Activated T-helper 1 cell treated with anti-CD3 and anti-CD28 coated beads, Interleukin-2, amount 50 U/mL, for 16 hours (primary cell): ENCODE results near the gene STAP2.
"Not testable (repeated sequence)": the region's sequence is repeated elsewhere in the genome, so short reads cannot be mapped to it uniquely, and the experiment has no call there.

Experiments
- DNase-seq, 2 donors: peaks; one replicate each; pipeline ENCODE4 v3.0.0-alpha.2; 2020; ENCODE audit warnings: low read depth in 1 of 2, low spot score in 1 of 2

STAP2 gene

GRCh38 chr19:4277191-4277696, 61.4 kb downstream of the STAP2 start:
- no peak for DNase-seq

DNA sequence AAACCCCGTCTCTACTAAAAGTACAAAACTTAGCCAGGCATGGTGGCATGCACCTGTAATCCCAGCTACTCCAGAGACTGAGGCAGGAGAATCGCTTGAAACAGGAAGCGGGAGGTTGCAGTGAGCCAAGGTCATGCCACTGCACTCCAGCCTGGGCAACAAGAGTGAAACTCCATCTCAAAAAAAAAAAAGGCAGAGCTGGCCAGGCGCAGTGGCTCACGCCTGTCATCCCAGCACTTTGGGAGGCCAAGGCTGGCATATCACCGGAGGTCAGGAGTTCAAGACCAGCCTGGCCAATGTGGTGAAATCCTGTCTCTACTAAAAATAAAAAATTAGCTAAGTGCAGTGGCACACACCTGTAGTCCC, 64.3 kb downstream of the STAP2 start:
- not testable (repeated sequence) for DNase-seq
